HepG2 (cell line): Measurements from ENCODE around the gene DMXL1. TPM values are rescaled to one million over a fixed set of nuclear protein-coding genes. Genes with fewer than 3 reads are reported as not detected.

Experiments used
- BHLHE40 ChIP-seq: IDR thresholded peaks from 2 replicates; pipeline ENCODE4 v1.6.1; 2011; ENCODE audit warnings: low read length, improper control_type of control experiment
- CAMTA2 ChIP-seq: sonication (generic); formaldehyde crosslinking; IDR thresholded peaks from 2 replicates; pipeline ENCODE4 v1.4.0; 2020; ENCODE audit warnings: mild to moderate bottlenecking, missing genetic modification reagents, borderline replicate concordance
- DPF2 ChIP-seq: sonication (generic); formaldehyde crosslinking; IDR thresholded peaks from 2 replicates; pipeline ENCODE4 v1.4.0; 2020; ENCODE audit warnings: mild to moderate bottlenecking, low read depth, missing genetic modification reagents, borderline replicate concordance
- JARID2 ChIP-seq: sonication (generic); formaldehyde crosslinking; IDR thresholded peaks from 2 replicates; pipeline ENCODE4 v1.8.1; 2023; ENCODE audit warnings: missing genetic modification reagents, inconsistent platforms; ENCODE audit not compliant: insufficient replicate concordance
- KLF16 ChIP-seq, 2 experiments: sonication (generic) in 1 of 2; formaldehyde crosslinking in 1 of 2; IDR thresholded peaks; 2 replicates each; pipeline versions ENCODE4 v1.6.1 to v1.8.0; 2016 to 2023; ENCODE audit warnings: missing genetic modification reagents in 2 of 2, missing compliant biosample characterization in 1 of 2
- MTF2 ChIP-seq: sonication (generic); formaldehyde crosslinking; IDR thresholded peaks from 2 replicates; pipeline ENCODE4 v1.5.0; 2020; ENCODE audit warnings: missing genetic modification reagents, borderline replicate concordance
- MXD4 ChIP-seq: IDR thresholded peaks from 2 replicates; pipeline ENCODE4 v1.6.1; 2016; ENCODE audit warnings: mild to moderate bottlenecking, missing biosample characterization, missing genetic modification reagents
- ZNF709 ChIP-seq: sonication (generic); formaldehyde crosslinking; IDR thresholded peaks from 2 replicates; pipeline ENCODE4 v1.5.0; 2020; ENCODE audit warnings: mild to moderate bottlenecking, missing genetic modification reagents
- polyA plus RNA-seq, 8 experiments: library from polyadenylated mRNA; depleted of rRNA in 3 of 8; stranded (reverse) in 7 of 8; unstranded in 1 of 8; fragments of >200 nt; fragmentation: Illumina TruSeq in 4 of 8; extraction: Trizol in 4 of 8; gene quantifications; 2 replicates each; pipeline versions ENCODE4 v1.2.1 to v1.2.3, GENCODE V29; 2011 to 2016; ENCODE audit warnings: low read depth in 4 of 8, missing spikeins in 1 of 8, mixed read lengths in 1 of 8; ENCODE audit not compliant: insufficient read depth in 1 of 8
- total RNA-seq, 5 experiments: library from RNA; depleted of rRNA; stranded (reverse); fragments of >200 nt; fragmentation: Illumina TruSeq; extraction: Trizol; gene quantifications; 2 replicates each; pipeline ENCODE4 v1.2.3, GENCODE V29; 2016; ENCODE audit warnings: low read depth in 1 of 5
- TF ChIP-seq, protein P1 (sequence below): sonication (generic); formaldehyde crosslinking; conservative IDR thresholded peaks from 2 replicates; pipeline ENCODE4 v1.4.0; 2020; ENCODE audit warnings: missing genetic modification reagents
- TF ChIP-seq, protein P2 (sequence below): fragments of 450-650 bp; IDR thresholded peaks from 2 replicates; pipeline ENCODE4 v1.6.1; 2017; ENCODE audit warnings: mild to moderate bottlenecking
- TF ChIP-seq, protein P3 (sequence below): sonication (generic); formaldehyde crosslinking; IDR thresholded peaks from 2 replicates; pipeline ENCODE4 v1.4.0; 2020; ENCODE audit warnings: missing genetic modification reagents

DMXL1 gene
- total and polyA plus RNA-seq, 2 of the 13 experiments (the other 11 are each of a cell fraction or from before 2014, with no cell fraction given) = 6.9 to 18.6 TPM

DNA sequence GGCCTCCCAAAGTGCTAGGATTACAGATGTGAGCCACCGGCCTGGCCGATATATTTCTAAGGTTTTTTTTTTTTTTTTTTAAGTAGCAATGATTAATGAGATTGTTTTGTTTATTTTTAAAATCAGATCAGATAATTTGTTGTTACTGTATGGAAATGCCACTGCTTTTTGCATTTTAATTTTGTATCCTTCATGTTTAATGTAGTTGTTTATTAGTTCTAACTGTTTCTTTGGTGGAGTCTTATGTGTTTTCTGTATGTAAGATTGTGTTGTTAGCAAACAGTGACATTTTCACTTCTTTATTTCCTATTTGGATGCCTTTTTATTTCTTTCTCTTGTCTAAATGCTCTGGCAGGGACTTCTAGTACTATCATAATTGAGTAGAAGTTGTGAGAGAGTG lies 87.3 kb downstream of the DMXL1 start (continued):
- TF ChIP-seq, protein P1, sequence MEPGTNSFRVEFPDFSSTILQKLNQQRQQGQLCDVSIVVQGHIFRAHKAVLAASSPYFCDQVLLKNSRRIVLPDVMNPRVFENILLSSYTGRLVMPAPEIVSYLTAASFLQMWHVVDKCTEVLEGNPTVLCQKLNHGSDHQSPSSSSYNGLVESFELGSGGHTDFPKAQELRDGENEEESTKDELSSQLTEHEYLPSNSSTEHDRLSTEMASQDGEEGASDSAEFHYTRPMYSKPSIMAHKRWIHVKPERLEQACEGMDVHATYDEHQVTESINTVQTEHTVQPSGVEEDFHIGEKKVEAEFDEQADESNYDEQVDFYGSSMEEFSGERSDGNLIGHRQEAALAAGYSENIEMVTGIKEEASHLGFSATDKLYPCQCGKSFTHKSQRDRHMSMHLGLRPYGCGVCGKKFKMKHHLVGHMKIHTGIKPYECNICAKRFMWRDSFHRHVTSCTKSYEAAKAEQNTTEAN (CRISPR knock-in tag) = no peak
- TF ChIP-seq BHLHE40 (no peak), MXD4 (no peak), ZNF709 (CRISPR knock-in tag) (no peak), DPF2 (CRISPR knock-in tag) (no peak), JARID2 (CRISPR knock-in tag) (no peak), KLF16 (CRISPR knock-in tag; IDR thresholded peaks at IDR 0.05) (no peak), CAMTA2 (CRISPR knock-in tag) (no peak), MTF2 (no peak)
- TF ChIP-seq, protein P2, sequence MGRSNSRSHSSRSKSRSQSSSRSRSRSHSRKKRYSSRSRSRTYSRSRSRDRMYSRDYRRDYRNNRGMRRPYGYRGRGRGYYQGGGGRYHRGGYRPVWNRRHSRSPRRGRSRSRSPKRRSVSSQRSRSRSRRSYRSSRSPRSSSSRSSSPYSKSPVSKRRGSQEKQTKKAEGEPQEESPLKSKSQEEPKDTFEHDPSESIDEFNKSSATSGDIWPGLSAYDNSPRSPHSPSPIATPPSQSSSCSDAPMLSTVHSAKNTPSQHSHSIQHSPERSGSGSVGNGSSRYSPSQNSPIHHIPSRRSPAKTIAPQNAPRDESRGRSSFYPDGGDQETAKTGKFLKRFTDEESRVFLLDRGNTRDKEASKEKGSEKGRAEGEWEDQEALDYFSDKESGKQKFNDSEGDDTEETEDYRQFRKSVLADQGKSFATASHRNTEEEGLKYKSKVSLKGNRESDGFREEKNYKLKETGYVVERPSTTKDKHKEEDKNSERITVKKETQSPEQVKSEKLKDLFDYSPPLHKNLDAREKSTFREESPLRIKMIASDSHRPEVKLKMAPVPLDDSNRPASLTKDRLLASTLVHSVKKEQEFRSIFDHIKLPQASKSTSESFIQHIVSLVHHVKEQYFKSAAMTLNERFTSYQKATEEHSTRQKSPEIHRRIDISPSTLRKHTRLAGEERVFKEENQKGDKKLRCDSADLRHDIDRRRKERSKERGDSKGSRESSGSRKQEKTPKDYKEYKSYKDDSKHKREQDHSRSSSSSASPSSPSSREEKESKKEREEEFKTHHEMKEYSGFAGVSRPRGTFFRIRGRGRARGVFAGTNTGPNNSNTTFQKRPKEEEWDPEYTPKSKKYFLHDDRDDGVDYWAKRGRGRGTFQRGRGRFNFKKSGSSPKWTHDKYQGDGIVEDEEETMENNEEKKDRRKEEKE = no peak
- TF ChIP-seq, protein P3, sequence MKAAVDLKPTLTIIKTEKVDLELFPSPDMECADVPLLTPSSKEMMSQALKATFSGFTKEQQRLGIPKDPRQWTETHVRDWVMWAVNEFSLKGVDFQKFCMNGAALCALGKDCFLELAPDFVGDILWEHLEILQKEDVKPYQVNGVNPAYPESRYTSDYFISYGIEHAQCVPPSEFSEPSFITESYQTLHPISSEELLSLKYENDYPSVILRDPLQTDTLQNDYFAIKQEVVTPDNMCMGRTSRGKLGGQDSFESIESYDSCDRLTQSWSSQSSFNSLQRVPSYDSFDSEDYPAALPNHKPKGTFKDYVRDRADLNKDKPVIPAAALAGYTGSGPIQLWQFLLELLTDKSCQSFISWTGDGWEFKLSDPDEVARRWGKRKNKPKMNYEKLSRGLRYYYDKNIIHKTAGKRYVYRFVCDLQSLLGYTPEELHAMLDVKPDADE (CRISPR knock-in tag) = no peak
